IPS-18a (cell line): ENCODE data around the gene PSMD11.
"Not testable (repeated sequence)": the region's sequence is repeated elsewhere in the genome, so short reads cannot be mapped to it uniquely, and the experiment has no call there.

ENCODE experiments used
- H3K27ac ChIP-seq: one replicate; pipeline ENCODE4 v1.5.1; 2013; ENCODE audit warnings: low read length
- H3K27me3 ChIP-seq: one replicate; pipeline ENCODE4 v1.6.1; 2013; ENCODE audit warnings: mild to moderate bottlenecking, low read length; ENCODE audit not compliant: control insufficient read depth, insufficient read depth
- H3K36me3 ChIP-seq: one replicate; pipeline ENCODE4 v1.6.1; 2013; ENCODE audit warnings: low read depth, low read length; ENCODE audit not compliant: control insufficient read depth
- H3K4me1 ChIP-seq: one replicate; pipeline ENCODE4 v1.6.1; 2013; ENCODE audit warnings: low read depth, low read length; ENCODE audit not compliant: control insufficient read depth
- H3K4me3 ChIP-seq: one replicate; pipeline ENCODE4 v1.5.1; 2013; ENCODE audit warnings: low read length
- H3K9ac ChIP-seq: one replicate; pipeline ENCODE4 v1.6.1; 2013; ENCODE audit warnings: mild to moderate bottlenecking, low read length, moderate library complexity
- H3K9me3 ChIP-seq: one replicate; pipeline ENCODE4 v1.6.1; 2013; ENCODE audit warnings: low read depth, low read length; ENCODE audit not compliant: control insufficient read depth

The PSMD11 gene

GRCh38 chr17:32446949-32447348 lies 2.6 kb downstream of the PSMD11 start:
- H3K9ac ChIP-seq, result no peak overlapping the region
- H3K27ac ChIP-seq, result no peak overlapping the region
- H3K36me3 ChIP-seq, result peaks cover 55% of the 10 kb centered on the region
- H3K9me3 ChIP-seq, result no peaks in the 10 kb centered on the region
- H3K4me1 ChIP-seq, result peaks cover 8% of the 10 kb centered on the region
- peaks cover 5% of the 10 kb centered on the region for H3K27me3 ChIP-seq
- H3K4me3 ChIP-seq, result no peak overlapping the region

GRCh38 chr17:32449963-32450362 lies 5.7 kb downstream of the PSMD11 start:
- Histone ChIP-seq H3K36me3 (peaks cover 85% of the 10 kb centered on the region), H3K4me3 (no peak overlapping the region), H3K9ac (no peak overlapping the region)

GRCh38 chr17:32450379-32450778 lies 6.1 kb downstream of the PSMD11 start:
- not testable (repeated sequence) for H3K9me3 ChIP-seq, H3K27me3 ChIP-seq, H3K4me1 ChIP-seq, H3K27ac ChIP-seq, H3K9ac ChIP-seq, H3K4me3 ChIP-seq
- peaks cover 90% of the 10 kb centered on the region for H3K36me3 ChIP-seq

More at GRCh38 chr17:32449963-32450362, 5.7 kb downstream of the PSMD11 start:
- Histone ChIP-seq H3K9me3 (no peaks in the 10 kb centered on the region), H3K27me3 (no peaks in the 10 kb centered on the region), H3K27ac (no peak overlapping the region), H3K4me1 (peaks cover 8% of the 10 kb centered on the region)

GRCh38 chr17:32451879-32452278 lies 7.6 kb downstream of the PSMD11 start:
- Histone ChIP-seq H3K9ac (no peak overlapping the region), H3K36me3 (peaks cover 87% of the 10 kb centered on the region), H3K9me3 (no peaks in the 10 kb centered on the region), H3K4me1 (no peaks in the 10 kb centered on the region), H3K4me3 (no peak overlapping the region), H3K27ac (no peak overlapping the region), H3K27me3 (no peaks in the 10 kb centered on the region)

- peaks cover 86% of the 10 kb centered on the region for H3K36me3 ChIP-seq
- no peak overlapping the region for H3K9ac ChIP-seq
- no peak overlapping the region for H3K4me3 ChIP-seq
- no peaks in the 10 kb centered on the region for H3K27me3 ChIP-seq
- no peak overlapping the region for H3K27ac ChIP-seq
- no peaks in the 10 kb centered on the region for H3K9me3 ChIP-seq
- no peaks in the 10 kb centered on the region for H3K4me1 ChIP-seq
Observed at GRCh38 chr17:32452281-32452680, 8.0 kb downstream of the PSMD11 start.

GRCh38 chr17:32453370-32453769 lies 9.1 kb downstream of the PSMD11 start:
- Histone ChIP-seq H3K27me3 (no peaks in the 10 kb centered on the region), H3K9ac (no peak overlapping the region), H3K27ac (no peak overlapping the region), H3K9me3 (no peaks in the 10 kb centered on the region), H3K4me1 (no peaks in the 10 kb centered on the region), H3K4me3 (no peak overlapping the region), H3K36me3 (peaks cover 85% of the 10 kb centered on the region)

GRCh38 chr17:32458371-32458770 lies 14.1 kb downstream of the PSMD11 start:
- Histone ChIP-seq H3K36me3 (peaks cover 61% of the 10 kb centered on the region), H3K9ac (no peak overlapping the region)

GRCh38 chr17:32460054-32460453 lies 15.7 kb downstream of the PSMD11 start:
- H3K36me3 ChIP-seq, result peaks cover 59% of the 10 kb centered on the region
- no peaks in the 10 kb centered on the region for H3K27me3 ChIP-seq
- H3K4me3 ChIP-seq, result no peak overlapping the region
- no peaks in the 10 kb centered on the region for H3K9me3 ChIP-seq
- H3K27ac ChIP-seq, result no peak overlapping the region
- no peaks in the 10 kb centered on the region for H3K4me1 ChIP-seq
- H3K9ac ChIP-seq, result no peak overlapping the region

More at GRCh38 chr17:32458371-32458770, 14.1 kb downstream of the PSMD11 start:
- Histone ChIP-seq H3K9me3 (no peaks in the 10 kb centered on the region), H3K4me1 (no peaks in the 10 kb centered on the region), H3K27me3 (no peaks in the 10 kb centered on the region), H3K27ac (no peak overlapping the region), H3K4me3 (no peak overlapping the region)

GRCh38 chr17:32461498-32461852 lies 17.2 kb downstream of the PSMD11 start:
- Histone ChIP-seq H3K9ac (no peak overlapping the region), H3K9me3 (no peaks in the 10 kb centered on the region), H3K36me3 (peaks cover 63% of the 10 kb centered on the region), H3K4me1 (no peaks in the 10 kb centered on the region), H3K27me3 (no peaks in the 10 kb centered on the region), H3K4me3 (no peak overlapping the region), H3K27ac (no peak overlapping the region)

GRCh38 chr17:32461853-32462617 lies 17.7 kb downstream of the PSMD11 start:
- peaks cover 67% of the 10 kb centered on the region for H3K36me3 ChIP-seq
- no peak overlapping the region for H3K9ac ChIP-seq
- H3K27me3 ChIP-seq, result no peaks in the 10 kb centered on the region
- no peaks in the 10 kb centered on the region for H3K4me1 ChIP-seq
- H3K9me3 ChIP-seq, result no peaks in the 10 kb centered on the region
- no peak overlapping the region for H3K27ac ChIP-seq
- H3K4me3 ChIP-seq, result no peak overlapping the region

- no peaks in the 10 kb centered on the region for H3K4me1 ChIP-seq
- H3K4me3 ChIP-seq, result no peak overlapping the region
- no peak overlapping the region for H3K27ac ChIP-seq
- H3K9me3 ChIP-seq, result no peaks in the 10 kb centered on the region
- H3K27me3 ChIP-seq, result no peaks in the 10 kb centered on the region
- no peak overlapping the region for H3K9ac ChIP-seq
- peaks cover 65% of the 10 kb centered on the region for H3K36me3 ChIP-seq
Observed at GRCh38 chr17:32463304-32463703, 19.0 kb downstream of the PSMD11 start.

- Histone ChIP-seq H3K4me1 (no peaks in the 10 kb centered on the region), H3K36me3 (peaks cover 66% of the 10 kb centered on the region), H3K9me3 (no peaks in the 10 kb centered on the region), H3K27me3 (no peaks in the 10 kb centered on the region), H3K4me3 (no peak overlapping the region), H3K27ac (no peak overlapping the region), H3K9ac (no peak overlapping the region)
Observed at GRCh38 chr17:32464374-32464773, 20.1 kb downstream of the PSMD11 start.
